ENCODE data around the gene TUBB4B.
"Not testable (repeated sequence)": the region's sequence is repeated elsewhere in the genome, so short reads cannot be mapped to it uniquely, and the experiment has no call there.

The TUBB4B gene

GRCh38 chr9:137237759-137238726 is 3.0 kb upstream of the TUBB4B start:
- no peak for DNase-seq

- DNase-seq = not testable (repeated sequence)
These were observed 1.4 kb upstream of the TUBB4B start for GRCh38 chr9:137239541-137240200.

- no peak for DNase-seq
These were observed 708 bp upstream of the TUBB4B start for GRCh38 chr9:137240318-137240840.

GRCh38 chr9:137241490-137242268 is 592 bp downstream of the TUBB4B start:
- no peak for DNase-seq

GRCh38 chr9:137242269-137243203 is 1.4 kb downstream of the TUBB4B start:
- DNase-seq = no peak

GRCh38 chr9:137243266-137243625 is 2.2 kb downstream of the TUBB4B start:
- DNase-seq = not testable (repeated sequence)

GRCh38 chr9:137243626-137244485 is 2.8 kb downstream of the TUBB4B start:
- DNase-seq = no peak

- no peak for DNase-seq
These were observed 3.7 kb downstream of the TUBB4B start for GRCh38 chr9:137244486-137245449.

- no peak for DNase-seq
These were observed 4.6 kb downstream of the TUBB4B start for GRCh38 chr9:137245450-137246421.

- DNase-seq = no peak
These were observed 6.2 kb downstream of the TUBB4B start for GRCh38 chr9:137247135-137247915.

- no peak for DNase-seq
These were observed 6.8 kb downstream of the TUBB4B start for GRCh38 chr9:137247916-137248175.

GRCh38 chr9:137250329-137251193 is 9.5 kb downstream of the TUBB4B start:
- DNase-seq = no peak

GRCh38 chr9:137251194-137251461 is 10.0 kb downstream of the TUBB4B start, which contains the start of gene STPG3:
Gene STPG3, plus strand, starts transcription at chr9:137251286. Its CDS starts 1 bp downstream, at chr9:137251287.
- DNase-seq = no peak

- DNase-seq = no peak
These were observed 10.6 kb downstream of the TUBB4B start for GRCh38 chr9:137251490-137252268.

- DNase-seq = no peak
These were observed 11.7 kb downstream of the TUBB4B start for GRCh38 chr9:137252555-137253506.
